HG02678 (cell line): Measurements from ENCODE around the gene IDH2.
"Not testable (repeated sequence)": the region's sequence is repeated elsewhere in the genome, so short reads cannot be mapped to it uniquely, and the experiment has no call there.

Experiments
- ATAC-seq: cut with Tn5 transposase; IDR thresholded peaks from one replicate; pipeline ENCODE4 v1.9.1; 2021; ENCODE audit warnings: mild to moderate bottlenecking, moderate library complexity; ENCODE audit not compliant: unreplicated experiment

Gene IDH2

GRCh38 chr15:90101969-90102890 is at the start of gene IDH2:
Gene IDH2 (minus strand): TSS chr15:90102468. CDS start chr15:90102390, 78 bp downstream.
- ATAC-seq = peak; percentile 73

GRCh38 chr15:90150551-90150950 is 48.3 kb upstream of the IDH2 start:
- ATAC-seq = not testable (repeated sequence)

- ATAC-seq = no peak
These were observed 47.5 kb upstream of the IDH2 start for GRCh38 chr15:90149609-90150340.

GRCh38 chr15:90146198-90146761 is 44.0 kb upstream of the IDH2 start:
- ATAC-seq = not testable (repeated sequence)

GRCh38 chr15:90145761-90146160 is 43.5 kb upstream of the IDH2 start:
- no peak for ATAC-seq

- ATAC-seq = no peak
These were observed 43.0 kb upstream of the IDH2 start for GRCh38 chr15:90145259-90145658.

GRCh38 chr15:90143166-90143655 is 40.9 kb upstream of the IDH2 start:
- no peak for ATAC-seq

GRCh38 chr15:90142216-90143165 is 40.2 kb upstream of the IDH2 start:
- ATAC-seq = no peak

GRCh38 chr15:90141646-90142045 is 39.4 kb upstream of the IDH2 start:
- no peak for ATAC-seq

- not testable (repeated sequence) for ATAC-seq
These were observed 37.3 kb upstream of the IDH2 start for GRCh38 chr15:90139549-90139948.

GRCh38 chr15:90138071-90138833 is 36.0 kb upstream of the IDH2 start:
- ATAC-seq = no peak

GRCh38 chr15:90132437-90132836 is 30.2 kb upstream of the IDH2 start:
- no peak for ATAC-seq

- ATAC-seq = no peak
These were observed 29.6 kb upstream of the IDH2 start for GRCh38 chr15:90131848-90132247.

GRCh38 chr15:90130291-90130690 is 28.0 kb upstream of the IDH2 start:
- no peak for ATAC-seq

GRCh38 chr15:90126596-90127435 is 24.5 kb upstream of the IDH2 start:
- ATAC-seq = no peak

- no peak for ATAC-seq
These were observed 23.8 kb upstream of the IDH2 start for GRCh38 chr15:90126022-90126421.

GRCh38 chr15:90124507-90124906 is 22.2 kb upstream of the IDH2 start:
- no peak for ATAC-seq

GRCh38 chr15:90121086-90121485 is 18.8 kb upstream of the IDH2 start:
- ATAC-seq = no peak

- ATAC-seq = no peak
These were observed 17.1 kb upstream of the IDH2 start for GRCh38 chr15:90119367-90119766.
